ENCODE measurements around the gene PCGF2.

- TF ChIP-seq, protein P1, sequence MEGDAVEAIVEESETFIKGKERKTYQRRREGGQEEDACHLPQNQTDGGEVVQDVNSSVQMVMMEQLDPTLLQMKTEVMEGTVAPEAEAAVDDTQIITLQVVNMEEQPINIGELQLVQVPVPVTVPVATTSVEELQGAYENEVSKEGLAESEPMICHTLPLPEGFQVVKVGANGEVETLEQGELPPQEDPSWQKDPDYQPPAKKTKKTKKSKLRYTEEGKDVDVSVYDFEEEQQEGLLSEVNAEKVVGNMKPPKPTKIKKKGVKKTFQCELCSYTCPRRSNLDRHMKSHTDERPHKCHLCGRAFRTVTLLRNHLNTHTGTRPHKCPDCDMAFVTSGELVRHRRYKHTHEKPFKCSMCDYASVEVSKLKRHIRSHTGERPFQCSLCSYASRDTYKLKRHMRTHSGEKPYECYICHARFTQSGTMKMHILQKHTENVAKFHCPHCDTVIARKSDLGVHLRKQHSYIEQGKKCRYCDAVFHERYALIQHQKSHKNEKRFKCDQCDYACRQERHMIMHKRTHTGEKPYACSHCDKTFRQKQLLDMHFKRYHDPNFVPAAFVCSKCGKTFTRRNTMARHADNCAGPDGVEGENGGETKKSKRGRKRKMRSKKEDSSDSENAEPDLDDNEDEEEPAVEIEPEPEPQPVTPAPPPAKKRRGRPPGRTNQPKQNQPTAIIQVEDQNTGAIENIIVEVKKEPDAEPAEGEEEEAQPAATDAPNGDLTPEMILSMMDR (conservative IDR thresholded peaks at IDR 0.05 in 1 of 2, IDR thresholded peaks at IDR 0.05 in 1 of 2; ENCODE audit: extremely low read depth in 1 of 2, insufficient read depth in 1 of 2, low read depth in 1 of 2, low read length in 2 of 2) = no peak
- TF ChIP-seq EZH2 (IDR thresholded peaks at IDR 0.05; ENCODE audit: borderline replicate concordance, low read length) = no peak
These were observed 44.2 kb downstream of the PCGF2 start for GRCh38 chr17:38703742-38704605.

Measured in mammary epithelial cell (primary cell).